Sigmoid colon (tissue), 7 donors: Measurements from ENCODE around the gene UGT1A7. TPM values are rescaled to one million over a fixed set of nuclear protein-coding genes. Genes with fewer than 3 reads are reported as not detected.

Source experiments
- DNase-seq: peaks from one replicate; pipeline ENCODE4 v3.0.0-alpha.2; 2019
- H3K27ac ChIP-seq, 4 donors: fragments of 200-600 bp; sonication (generic); one replicate each; pipeline ENCODE4 v1.5.1; 2016 to 2019; ENCODE audit warnings: mild to moderate bottlenecking in 1 of 4
- H3K27me3 ChIP-seq, 3 donors: fragments of 200-600 bp; sonication (generic); one replicate each; pipeline ENCODE4 v1.5.1; 2019; ENCODE audit warnings: mild to moderate bottlenecking in 1 of 3
- H3K36me3 ChIP-seq, 4 donors: fragments of 200-600 bp; sonication (generic); one replicate each; pipeline ENCODE4 v1.5.1; 2016 to 2019
- H3K4me1 ChIP-seq, 4 donors: fragments of 200-600 bp; sonication (generic); one replicate each; pipeline ENCODE4 v1.5.1; 2017 to 2019
- H3K4me3 ChIP-seq, 4 donors: fragments of 200-600 bp; sonication (generic); one replicate each; pipeline ENCODE4 v1.5.1; 2017 to 2019; ENCODE audit warnings: mild to moderate bottlenecking in 2 of 4, moderate library complexity in 1 of 4
- H3K9me3 ChIP-seq, 4 donors: fragments of 200-600 bp in 3 of 4; sonication (generic) in 3 of 4; one replicate each; pipeline versions ENCODE4 v1.5.1 to v1.6.1; 2013 to 2019
- CTCF ChIP-seq, 4 experiments: fragments of 450-650 bp in 3 of 4; fragments of 200-600 bp in 1 of 4; IDR thresholded peaks; one replicate each; pipeline ENCODE4 v1.5.1; 2016 to 2019; ENCODE audit warnings: antibody characterized with exemption in 4 of 4, mild to moderate bottlenecking in 3 of 4, moderate library complexity in 2 of 4
- EP300 ChIP-seq, 4 donors: sonication (generic); formaldehyde crosslinking; IDR thresholded peaks; one replicate each; pipeline ENCODE4 v1.6.1; 2017; ENCODE audit warnings: antibody characterized with exemption in 4 of 4
- POLR2A ChIP-seq, 2 donors: fragments of 450-650 bp; IDR thresholded peaks; one replicate each; pipeline ENCODE4 v1.6.1; 2016; ENCODE audit warnings: antibody characterized with exemption in 2 of 2, mild to moderate bottlenecking in 2 of 2, moderate library complexity in 2 of 2
- POLR2AphosphoS5 ChIP-seq, 4 donors: sonication (generic); formaldehyde crosslinking; IDR thresholded peaks; one replicate each; pipeline ENCODE4 v1.6.1; 2017; ENCODE audit warnings: antibody characterized with exemption in 4 of 4
- WGBS, 2 donors: extraction: QIAGEN DNeasy Blood & Tissue Kit; methylation state at CpG; one replicate each; pipeline ENCODE4 v1.1.7; 2013; 5-methylcytosine and 5-hydroxymethylcytosine counted together
- intact Hi-C: fragments of 100-400 bp; cut with DNase I; formaldehyde crosslinking; loops from one replicate; pipeline ENCODE4 v1.15.1; 2023
- polyA plus RNA-seq, 3 donors: library from polyadenylated mRNA; stranded (reverse); fragments of 200-250 nt; gene quantifications; one replicate each; pipeline ENCODE4 v1.2.3, GENCODE V29; 2013
- total RNA-seq, 4 donors: library from RNA; depleted of rRNA; stranded (reverse); fragments of >200 nt; gene quantifications; one replicate each; pipeline ENCODE4 v1.1.0, GENCODE V29; 2016
- donor health status: healthy with polysubstance abuse.
- donor health status: Bipolar disorder and iron deficiency.
- donor health status: healthy.

UGT1A7 gene
- total and polyA plus RNA-seq, 7 donors, result 0.66 TPM; not detected in 6

- DNase-seq, result no peak
- Histone ChIP-seq H3K36me3 (no peaks in the 10 kb centered on the region), H3K27me3 (no peaks in the 10 kb centered on the region), H3K9me3 (no peaks in the 10 kb centered on the region), H3K4me1 (no peaks in the 10 kb centered on the region), H3K27ac (no peak overlapping the region), H3K4me3 (no peak overlapping the region)
- intact Hi-C loops, result no loop called here
- TF ChIP-seq POLR2A (IDR thresholded peaks at IDR 0.05) (no peak), POLR2AphosphoS5 (IDR thresholded peaks at IDR 0.05) (no peak), CTCF (IDR thresholded peaks at IDR 0.05) (no peak), EP300 (IDR thresholded peaks at IDR 0.05) (no peak)
- 92 to 95% methylated on average over 5 of the region's 5 CpGs for WGBS, 2 donors
Observed at GRCh38 chr2:233773854-233774253, 92.2 kb downstream of the UGT1A7 start.

- TF ChIP-seq EP300 (IDR thresholded peaks at IDR 0.05) (no peak), POLR2A (IDR thresholded peaks at IDR 0.05) (no peak), POLR2AphosphoS5 (IDR thresholded peaks at IDR 0.05) (no peak)
- no peaks in the 10 kb centered on the region for H3K36me3 ChIP-seq
- H3K27me3 ChIP-seq, result no peaks in the 10 kb centered on the region
- intact Hi-C loops, result no loop called here
- H3K4me3 ChIP-seq, result no peak overlapping the region
- no peak overlapping the region for H3K27ac ChIP-seq
- no peaks in the 10 kb centered on the region for H3K4me1 ChIP-seq
- H3K9me3 ChIP-seq, result no peaks in the 10 kb centered on the region
- WGBS, 2 donors, result 95 to 96% methylated on average over 6 of the region's 6 CpGs
- DNase-seq, result no peak
Observed at GRCh38 chr2:233775414-233775813, 93.7 kb downstream of the UGT1A7 start.

GRCh38 chr2:233778030-233778429 is 96.3 kb downstream of the UGT1A7 start, which contains the start of gene MROH2A:
Gene MROH2A (plus strand): TSS chr2:233778330. CDS start chr2:233779359, 1,029 bp downstream.
- Histone ChIP-seq H3K4me3 (no peak within 1 kb of the TSS), H3K27me3 (no peaks in the 10 kb centered on the region), H3K27ac (no peak within 1 kb of the TSS), H3K4me1 (no peaks in the 10 kb centered on the region), H3K9me3 (no peaks in the 10 kb centered on the region), H3K36me3 (no peaks in the 10 kb centered on the region)
- 87 to 88% methylated on average over 2 of the region's 2 CpGs for whole genome bisulfite sequencing, 2 donors
- TF ChIP-seq POLR2AphosphoS5 (IDR thresholded peaks at IDR 0.05) (no peak), CTCF (IDR thresholded peaks at IDR 0.05) (no peak), POLR2A (IDR thresholded peaks at IDR 0.05) (no peak), EP300 (IDR thresholded peaks at IDR 0.05) (no peak)
- intact Hi-C loops, result no loop called here
- DNase-seq, result no peak

- intact Hi-C loops, result no loop called here
- WGBS, 2 donors, result 89 to 92% methylated on average over 4 of the region's 4 CpGs
- Histone ChIP-seq H3K9me3 (no peaks in the 10 kb centered on the region), H3K4me1 (no peaks in the 10 kb centered on the region), H3K36me3 (no peaks in the 10 kb centered on the region), H3K27me3 (no peaks in the 10 kb centered on the region), H3K4me3 (no peak overlapping the region), H3K27ac (no peak overlapping the region)
- no peak for TF ChIP-seq EP300 (IDR thresholded peaks at IDR 0.05)
- TF ChIP-seq POLR2A (IDR thresholded peaks at IDR 0.05), result no peak
- TF ChIP-seq CTCF (IDR thresholded peaks at IDR 0.05), result no peak
- TF ChIP-seq POLR2AphosphoS5 (IDR thresholded peaks at IDR 0.05), result no peak
- no peak for DNase-seq
Observed at GRCh38 chr2:233779722-233780121, 98.0 kb downstream of the UGT1A7 start.

GRCh38 chr2:233780771-233781170 is 99.1 kb downstream of the UGT1A7 start:
- Histone ChIP-seq H3K9me3 (no peaks in the 10 kb centered on the region), H3K36me3 (no peaks in the 10 kb centered on the region), H3K4me1 (no peaks in the 10 kb centered on the region), H3K27me3 (no peaks in the 10 kb centered on the region), H3K4me3 (no peak overlapping the region), H3K27ac (no peak overlapping the region)
- TF ChIP-seq EP300 (IDR thresholded peaks at IDR 0.05) (no peak), CTCF (IDR thresholded peaks at IDR 0.05) (no peak), POLR2A (IDR thresholded peaks at IDR 0.05) (no peak), POLR2AphosphoS5 (IDR thresholded peaks at IDR 0.05) (no peak)
- intact Hi-C loops, result no loop called here
- 67 to 85% methylated on average over 4 of the region's 4 CpGs for WGBS, 2 donors
- no peak for DNase-seq
